Left ventricle myocardium inferior (tissue), 1 donor: ENCODE data around the gene SOX2. TPM values are rescaled to one million over a fixed set of nuclear protein-coding genes. Genes with fewer than 3 reads are reported as not detected.

Source experiments
- DNase-seq: peaks from one replicate; pipeline ENCODE4 v3.0.0-alpha.2; 2020
- H3K27ac ChIP-seq: fragments of 200-600 bp; replicated peaks from 2 replicates; pipeline ENCODE4 v1.8.0; 2021
- H3K27me3 ChIP-seq: fragments of 200-600 bp; 2 replicates; pipeline ENCODE4 v1.8.0; 2021; ENCODE audit warnings: low read depth
- H3K36me3 ChIP-seq: fragments of 200-600 bp; 2 replicates; pipeline ENCODE4 v1.8.0; 2021
- H3K4me1 ChIP-seq: fragments of 200-600 bp; 2 replicates; pipeline ENCODE4 v1.8.0; 2021
- H3K4me3 ChIP-seq: fragments of 200-600 bp; 2 replicates; pipeline ENCODE4 v1.8.0; 2021; ENCODE audit warnings: mild to moderate bottlenecking, moderate library complexity
- H3K9me3 ChIP-seq: fragments of 200-600 bp; replicated peaks from 2 replicates; pipeline ENCODE4 v1.8.0; 2021
- CTCF ChIP-seq: fragments of 200-600 bp; IDR thresholded peaks from 2 replicates; pipeline ENCODE4 v1.8.0; 2021; ENCODE audit warnings: antibody characterized with exemption, mild to moderate bottlenecking, borderline replicate concordance
- intact Hi-C: fragments of 100-400 bp; cut with micrococcal nuclease; formaldehyde crosslinking; loops from one replicate; pipeline ENCODE4 v1.11.0; 2022
- total RNA-seq: library from RNA; stranded (reverse); fragmentation: NEBNext Ultra II Directional; extraction: Animal tissue kit (Norgen Biotek cat#: 25700); gene quantifications from one replicate; pipeline ENCODE4 v1.2.1, GENCODE V29; 2021
- donor health status: DM: no; HTN: yes; CAD: no; lungs with severe emphysema.

Gene SOX2
- total RNA-seq, 1 donor from 2014 or later = 0.16 TPM

GRCh38 chr3:181700168-181701087 is 11.3 kb upstream of the SOX2 start:
- peak; percentile 40 for DNase-seq
- Histone ChIP-seq H3K4me1 (peaks cover 27% of the 10 kb centered on the region), H3K4me3 (peak overlapping the region; percentile 42)

DNA sequence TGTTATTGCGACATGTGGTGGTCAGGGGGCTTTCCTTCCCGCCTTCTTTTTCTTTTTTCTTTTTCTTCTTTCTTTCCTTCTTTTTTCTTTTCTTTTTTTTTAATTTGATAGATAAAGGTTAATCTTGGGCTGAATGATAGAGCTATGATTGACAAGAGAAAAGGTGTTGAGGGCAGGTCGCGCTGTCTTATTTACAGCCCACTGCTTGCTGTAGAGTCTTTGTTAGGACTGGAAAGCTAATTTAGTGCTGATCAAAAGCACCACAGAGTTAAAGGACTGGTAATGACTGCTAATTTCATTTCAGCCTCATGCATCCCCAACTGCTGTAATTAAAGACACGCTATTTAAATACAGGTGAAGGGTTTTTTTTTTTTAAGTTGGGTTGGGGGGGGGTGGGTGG is 10.6 kb upstream of the SOX2 start:
- intact Hi-C loops = loop anchor here (10.0 kb wide), 1 partner anchor 984 kb away; no protein-coding TSS in a partner anchor
- no peak for TF ChIP-seq CTCF
- Histone ChIP-seq H3K4me1 (peaks cover 20% of the 10 kb centered on the region), H3K27ac (no peak overlapping the region), H3K36me3 (no peaks in the 10 kb centered on the region), H3K27me3 (peaks cover 100% of the 10 kb centered on the region), H3K4me3 (no peak overlapping the region), H3K9me3 (no peaks in the 10 kb centered on the region)
- DNase-seq = no peak

More at GRCh38 chr3:181700168-181701087, 11.3 kb upstream of the SOX2 start:
- H3K36me3 ChIP-seq = no peaks in the 10 kb centered on the region
- H3K27me3 ChIP-seq = peaks cover 100% of the 10 kb centered on the region
- intact Hi-C loops = loop anchor here (10.0 kb wide), 1 partner anchor 984 kb away; no protein-coding TSS in a partner anchor
- no peak overlapping the region for H3K27ac ChIP-seq
- no peaks in the 10 kb centered on the region for H3K9me3 ChIP-seq
- peak; percentile 86 for TF ChIP-seq CTCF

DNA sequence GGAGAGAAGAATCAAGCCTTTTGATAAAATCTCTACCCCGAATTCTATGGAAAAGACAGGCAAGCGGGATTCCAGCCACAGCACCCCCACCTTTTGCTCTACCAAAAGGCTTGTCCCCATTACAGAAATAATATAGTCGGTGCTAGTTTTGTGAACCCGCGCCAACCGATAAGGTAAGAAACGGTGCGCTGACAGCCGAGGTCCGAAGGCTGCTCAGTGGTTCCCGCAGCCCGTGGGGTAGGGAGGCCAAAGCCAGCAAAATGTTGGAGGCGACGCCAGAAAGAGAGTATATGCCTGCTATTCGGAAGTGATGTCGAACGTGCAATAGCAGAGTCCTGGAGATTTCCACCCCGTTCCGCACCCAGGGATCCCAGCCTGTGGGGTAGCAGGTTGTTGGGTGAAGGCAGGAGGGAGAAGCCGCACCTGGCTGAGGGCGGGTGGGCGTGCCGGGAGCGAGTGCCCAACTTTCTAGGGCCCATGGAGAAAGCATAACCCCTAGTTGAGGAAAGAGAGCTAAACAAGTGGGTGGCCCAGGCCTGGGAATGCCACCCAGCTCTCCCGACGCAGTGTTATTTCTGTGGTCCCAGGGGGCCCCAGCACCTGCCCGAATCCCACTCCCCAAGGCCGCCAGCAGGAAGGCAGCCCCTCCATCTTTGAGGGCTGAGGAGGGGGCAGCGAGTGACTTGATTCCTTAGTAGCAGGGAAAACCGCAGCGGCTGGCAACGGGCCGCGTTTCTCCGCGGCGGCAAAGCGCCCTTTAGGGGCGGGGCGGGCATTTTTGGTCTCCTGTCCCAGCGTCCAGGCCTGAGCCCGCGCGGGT is 7.9 kb upstream of the SOX2 start:
- Histone ChIP-seq H3K27ac (no peak overlapping the region), H3K4me1 (peaks cover 16% of the 10 kb centered on the region), H3K36me3 (no peaks in the 10 kb centered on the region), H3K27me3 (peaks cover 100% of the 10 kb centered on the region), H3K9me3 (no peaks in the 10 kb centered on the region), H3K4me3 (no peak overlapping the region)
- DNase-seq = no peak
- TF ChIP-seq CTCF = no peak
- intact Hi-C loops = loop anchor here (10.0 kb wide), 1 partner anchor 981 kb away; no protein-coding TSS in a partner anchor

GRCh38 chr3:181704421-181705085 is 7.2 kb upstream of the SOX2 start:
- Histone ChIP-seq H3K4me1 (peaks cover 16% of the 10 kb centered on the region), H3K9me3 (no peaks in the 10 kb centered on the region), H3K27me3 (peaks cover 100% of the 10 kb centered on the region), H3K27ac (no peak overlapping the region), H3K36me3 (no peaks in the 10 kb centered on the region), H3K4me3 (no peak overlapping the region)
- no peak for TF ChIP-seq CTCF
- intact Hi-C loops = loop anchor here (10.0 kb wide), 1 partner anchor 980 kb away; no protein-coding TSS in a partner anchor
- no peak for DNase-seq

GRCh38 chr3:181705086-181705480 is 6.6 kb upstream of the SOX2 start:
- intact Hi-C loops = loop anchor here (10.0 kb wide), 1 partner anchor 980 kb away; no protein-coding TSS in a partner anchor
- H3K27me3 ChIP-seq = peaks cover 100% of the 10 kb centered on the region
- no peak for TF ChIP-seq CTCF
- no peaks in the 10 kb centered on the region for H3K36me3 ChIP-seq
- no peak for DNase-seq
- peaks cover 20% of the 10 kb centered on the region for H3K4me1 ChIP-seq
- H3K9me3 ChIP-seq = no peaks in the 10 kb centered on the region
- no peak overlapping the region for H3K4me3 ChIP-seq
- H3K27ac ChIP-seq = no peak overlapping the region
